ENCODE results near the gene CAPN2.

The CAPN2 gene

DNA sequence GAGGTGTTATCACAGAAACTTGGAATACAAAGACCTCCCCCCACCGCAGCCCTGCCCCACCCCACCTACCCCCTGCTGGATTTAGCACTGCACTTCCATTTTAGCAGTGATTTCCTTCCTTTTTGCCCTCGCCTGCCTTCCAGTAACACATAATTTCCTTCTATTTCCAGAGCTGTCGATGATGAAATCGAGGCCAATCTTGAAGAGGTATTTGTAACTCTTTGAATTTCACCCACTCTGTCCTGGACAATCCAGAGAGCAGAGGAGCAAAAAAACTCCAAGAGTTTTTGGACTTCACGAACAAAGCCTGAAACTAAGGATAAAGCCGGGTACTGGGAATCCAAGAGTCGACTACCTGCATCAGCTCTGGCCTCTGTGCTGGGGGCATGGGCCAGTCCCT, 49.1 kb downstream of the CAPN2 start:
- no peak for DNase-seq

DNA sequence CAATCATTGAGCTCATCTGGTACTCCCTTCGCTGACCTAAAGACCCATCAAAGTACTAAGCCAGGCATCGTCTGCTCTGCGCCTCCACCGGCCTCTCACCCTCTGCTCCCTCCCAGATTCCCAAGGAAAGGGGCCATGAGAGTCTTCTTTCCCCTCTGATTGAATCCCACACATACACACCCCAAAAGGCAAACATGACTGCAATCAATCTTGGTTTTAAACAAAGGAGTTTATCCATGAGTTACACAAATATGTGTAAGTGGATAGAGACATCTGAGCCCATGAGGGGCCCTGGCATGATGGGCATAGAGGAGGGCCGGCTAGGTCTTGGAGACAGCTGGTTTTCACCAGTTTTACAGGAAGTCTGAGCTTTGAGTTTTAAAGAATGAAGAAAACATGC, 50.9 kb downstream of the CAPN2 start:
- DNase-seq, result no peak

DNA sequence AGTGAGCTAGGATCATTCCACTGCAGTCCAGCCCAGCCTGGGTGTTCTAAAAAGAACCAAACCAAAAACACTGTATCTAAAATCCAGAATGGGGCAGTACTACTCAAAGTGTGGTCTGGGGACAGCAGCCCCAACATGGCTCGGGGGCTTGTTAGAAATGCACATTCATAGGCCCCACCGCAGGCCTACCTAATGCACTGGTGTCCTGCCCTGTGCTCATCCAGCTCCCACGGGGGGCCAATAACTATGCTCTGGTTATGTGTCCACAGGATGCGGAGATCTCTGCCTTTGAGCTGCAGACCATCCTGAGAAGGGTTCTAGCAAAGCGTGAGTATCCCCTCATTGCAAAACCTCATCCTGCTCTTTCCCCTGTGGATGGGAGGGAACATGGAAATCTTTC, 51.5 kb downstream of the CAPN2 start:
- DNase-seq, result no peak

DNA sequence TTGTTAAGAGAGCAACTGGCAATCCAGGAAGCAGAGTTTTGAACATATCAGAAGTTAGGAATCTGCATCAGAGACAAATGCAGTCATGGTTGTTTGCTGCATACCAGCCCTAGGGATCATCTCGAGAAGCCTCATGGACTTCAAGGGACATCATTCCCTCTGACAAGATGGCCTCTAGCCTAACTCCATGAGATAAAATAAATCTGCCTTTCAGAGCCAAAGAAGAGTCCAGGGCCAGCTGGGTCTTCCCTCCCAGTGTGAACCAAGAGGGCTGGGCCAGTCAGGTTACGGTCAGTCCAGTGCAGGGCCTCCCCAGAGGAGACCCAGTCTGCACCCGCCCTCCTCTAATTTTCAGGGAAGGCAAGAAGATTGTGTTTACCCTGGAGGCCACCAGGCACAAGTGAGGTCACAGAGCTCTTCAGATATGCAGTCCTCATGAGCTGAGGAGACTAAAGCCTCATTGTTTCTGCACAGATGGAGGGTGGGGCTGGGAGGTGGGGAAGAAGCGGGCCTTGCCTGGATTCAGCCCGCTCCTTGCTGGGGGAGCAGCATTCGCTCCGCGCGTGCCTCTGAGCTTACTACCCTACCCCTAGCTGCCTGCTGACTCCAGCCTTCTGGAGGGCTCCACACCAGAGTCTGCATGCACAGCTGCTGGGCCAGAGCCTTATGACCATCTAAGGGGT, 52.8 kb downstream of the CAPN2 start:
- no peak for DNase-seq

- DNase-seq, result no peak
These were observed 53.5 kb downstream of the CAPN2 start for GRCh38 chr1:223765719-223766340.

GRCh38 chr1:223770621-223771315, 58.4 kb downstream of the CAPN2 start:
- DNase-seq, result no peak

DNA sequence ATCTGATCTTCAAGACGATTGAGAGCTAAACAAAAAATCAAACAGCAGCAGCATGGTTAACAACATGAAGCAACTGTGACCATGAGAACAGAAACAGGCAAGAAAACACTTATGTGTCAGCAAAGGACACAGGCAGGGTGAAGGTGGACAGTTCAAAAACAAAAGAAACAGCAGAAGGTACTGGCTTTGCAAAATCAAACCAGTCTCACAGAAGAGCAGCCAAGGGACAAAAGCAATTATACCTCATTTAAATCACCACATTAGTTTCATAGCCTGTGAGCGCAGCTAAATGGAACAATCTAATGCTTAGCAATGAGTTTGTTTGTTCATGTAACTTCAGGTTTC, 59.1 kb downstream of the CAPN2 start:
- DNase-seq, result no peak

DNA sequence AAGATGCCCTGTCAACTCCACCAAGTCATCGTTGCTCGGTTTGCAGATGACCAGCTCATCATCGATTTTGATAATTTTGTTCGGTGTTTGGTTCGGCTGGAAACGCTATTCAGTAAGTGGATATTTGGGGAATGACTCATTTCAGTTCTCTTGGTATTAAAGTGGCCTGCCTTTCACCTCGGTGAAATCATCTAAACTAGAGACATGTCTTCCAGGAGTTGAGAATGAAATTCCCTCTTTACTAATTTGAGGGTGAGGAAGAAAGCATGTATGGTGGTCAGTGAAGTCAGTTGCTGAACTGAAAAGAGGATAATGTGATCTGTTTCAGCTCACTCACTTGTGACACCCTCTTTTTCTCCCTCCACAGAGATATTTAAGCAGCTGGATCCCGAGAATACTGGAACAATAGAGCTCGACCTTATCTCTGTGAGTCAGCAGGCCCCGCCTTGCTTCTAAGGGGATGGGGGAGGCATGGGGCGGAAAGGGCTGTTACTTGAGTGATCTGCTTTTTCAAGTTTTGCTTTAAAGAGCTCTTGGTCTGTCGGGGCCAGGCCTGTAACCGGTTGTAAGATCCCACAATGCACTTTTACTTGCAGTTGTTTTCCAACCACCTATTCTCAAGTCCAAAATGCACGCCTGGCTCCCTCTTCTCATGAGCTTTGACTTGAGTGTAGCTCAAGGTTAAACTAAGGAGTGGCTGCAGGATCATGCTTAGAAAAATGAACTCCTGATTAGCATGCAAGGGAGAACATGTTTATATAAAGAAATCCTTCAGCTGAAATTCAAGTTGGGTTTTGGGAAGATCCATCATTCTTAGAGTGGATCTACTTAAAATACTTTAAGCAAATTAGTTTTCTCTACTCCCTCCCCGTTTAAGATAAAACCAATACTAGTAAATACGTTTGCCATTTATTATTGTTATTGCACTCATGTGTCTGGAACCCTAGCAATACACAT, 59.8 kb downstream of the CAPN2 start:
- DNase-seq, result no peak

- no peak for DNase-seq
These were observed 60.4 kb downstream of the CAPN2 start for GRCh38 chr1:223772771-223773160.

- DNase-seq, result no peak
These were observed 61.9 kb downstream of the CAPN2 start for GRCh38 chr1:223774134-223774814.

DNA sequence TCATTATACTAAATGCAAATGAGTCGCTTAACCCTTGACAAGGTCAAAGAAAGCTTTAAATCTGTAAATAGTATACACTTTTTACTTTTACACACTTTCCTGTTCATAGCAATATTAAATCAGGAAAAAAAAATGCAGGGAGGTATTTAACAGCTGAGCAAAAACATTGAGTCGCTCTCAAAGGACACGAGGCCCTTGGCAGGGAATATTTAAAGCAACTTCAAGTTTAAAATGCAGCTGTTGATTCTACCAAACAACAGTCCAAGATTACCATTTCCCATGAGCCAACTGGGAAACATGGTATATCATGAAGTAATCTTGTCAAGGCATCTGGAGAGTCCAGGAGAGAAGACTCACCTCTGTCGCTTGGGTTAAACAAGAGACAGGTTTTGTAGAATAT, 62.7 kb downstream of the CAPN2 start:
- DNase-seq, result no peak

- DNase-seq, result no peak
These were observed 63.4 kb downstream of the CAPN2 start for GRCh38 chr1:223775711-223776074.

- DNase-seq, result no peak
These were observed 63.9 kb downstream of the CAPN2 start for GRCh38 chr1:223776075-223776814.

GRCh38 chr1:223776826-223777454, 64.6 kb downstream of the CAPN2 start:
- no peak for DNase-seq

- no peak for DNase-seq
These were observed 68.0 kb downstream of the CAPN2 start for GRCh38 chr1:223780318-223780717.

GRCh38 chr1:223780949-223781348, 68.6 kb downstream of the CAPN2 start:
- no peak for DNase-seq

GRCh38 chr1:223783676-223784075, 71.3 kb downstream of the CAPN2 start:
- DNase-seq, result no peak

DNA sequence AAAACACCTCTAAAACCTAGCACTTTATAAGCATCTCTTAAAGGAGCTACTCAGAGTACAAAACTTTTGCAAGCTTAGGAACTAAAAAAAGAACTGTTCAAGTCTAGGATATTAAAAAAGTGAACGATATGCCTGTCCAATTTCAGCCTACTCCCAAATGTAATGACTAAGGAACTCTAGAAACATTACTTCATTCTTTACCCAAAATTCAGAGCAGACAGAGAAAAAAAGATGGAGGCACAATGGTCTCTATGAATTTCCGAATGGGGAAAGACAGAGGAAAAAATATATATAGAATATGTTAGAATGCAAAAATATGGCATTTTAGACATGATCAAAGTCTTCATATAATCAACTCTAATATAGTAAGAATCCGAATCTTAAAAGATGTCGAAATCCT, 72.2 kb downstream of the CAPN2 start:
- DNase-seq, result no peak

- no peak for DNase-seq
These were observed 73.5 kb downstream of the CAPN2 start for GRCh38 chr1:223785808-223786207.

GRCh38 chr1:223788746-223789415, 76.5 kb downstream of the CAPN2 start:
- no peak for DNase-seq

DNA sequence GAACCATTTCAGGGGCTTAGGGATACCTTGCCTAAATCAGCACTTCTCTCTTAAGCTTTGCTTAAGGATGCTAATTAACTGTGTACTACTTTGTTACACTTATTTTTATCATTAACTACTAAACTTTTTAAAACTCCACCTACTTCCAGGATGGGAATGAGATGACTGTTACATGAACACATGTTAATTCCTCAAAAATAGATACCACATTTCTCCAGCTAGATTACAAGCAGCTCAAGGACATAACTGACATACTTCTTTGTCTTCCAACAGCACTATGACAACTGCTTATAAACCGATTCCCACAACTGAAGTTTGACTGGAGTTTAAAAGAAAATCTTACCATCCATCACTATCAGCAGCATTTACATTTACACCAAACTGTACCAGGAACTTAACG, 79.7 kb downstream of the CAPN2 start:
- no peak for DNase-seq

All from activated naive CD4-positive, alpha-beta T cell treated with anti-CD3 and anti-CD28 coated beads, Interleukin-2, amount 50 U/mL, for 16 hours (primary cell).